HEK293 (cell line): ENCODE data around the gene QARS1.

ENCODE experiments used
- CTCF ChIA-PET: fragments of 350-600 bp; formaldehyde crosslinking; extraction: SDS; loops from one replicate; lab custom pipeline; 2021; ENCODE audit warnings: antibody characterized with exemption; lab: Yijun Ruan, JAX
- POLR2A ChIA-PET: fragments of 300-600 bp; formaldehyde crosslinking; extraction: SDS; loops from one replicate; lab custom pipeline; 2020; ENCODE audit warnings: antibody characterized with exemption, inconsistent platforms; lab: Yijun Ruan, JAX
- H3K27ac ChIP-seq: fragments of 200-500 bp; sonication (Bioruptor generic); 2 replicates; pipeline ENCODE4 v1.5.1; 2014; ENCODE audit warnings: low read depth, low read length, control low read depth, inconsistent platforms; ENCODE audit errors: extremely low read depth
- H3K36me3 ChIP-seq, 2 experiments: fragments of 200-500 bp in 1 of 2; sonication (Bioruptor generic) in 1 of 2; 1 replicate in 1 of 2; 2 replicates in 1 of 2; pipeline ENCODE4 v1.5.1; 2014 to 2017; ENCODE audit warnings: inconsistent platforms in 2 of 2, low read length in 2 of 2; ENCODE audit not compliant: control insufficient read depth in 2 of 2, insufficient read depth in 1 of 2
- H3K4me1 ChIP-seq: fragments of 200-500 bp; sonication (Bioruptor generic); 2 replicates; pipeline ENCODE4 v1.5.1; 2014; ENCODE audit warnings: mild to moderate bottlenecking, low read length, inconsistent platforms; ENCODE audit not compliant: control insufficient read depth, insufficient read depth
- H3K4me3 ChIP-seq: 2 replicates; pipeline ENCODE4 v1.5.1; 2011; ENCODE audit warnings: low read depth, mild to moderate bottlenecking, control low read depth, low read length, moderate library complexity
- H3K9me3 ChIP-seq: fragments of 200-500 bp; sonication (Bioruptor generic); 2 replicates; pipeline ENCODE4 v1.5.1; 2014; ENCODE audit warnings: low read depth, low read length, inconsistent platforms; ENCODE audit not compliant: control insufficient read depth, insufficient read depth
- EGR2 ChIP-seq: fragments of 450-650 bp; formaldehyde crosslinking; IDR thresholded peaks from 2 replicates; pipeline ENCODE4 v1.5.1; 2016; ENCODE audit warnings: low read depth, missing biosample characterization, missing genetic modification characterization
- KLF16 ChIP-seq: fragments of 450-650 bp; formaldehyde crosslinking; IDR thresholded peaks from 2 replicates; pipeline ENCODE4 v1.5.1; 2017; ENCODE audit warnings: missing biosample characterization, missing genetic modification characterization
- SCRT2 ChIP-seq: fragments of 450-650 bp; formaldehyde crosslinking; IDR thresholded peaks from 2 replicates; pipeline ENCODE4 v1.5.1; 2016; ENCODE audit warnings: missing biosample characterization, missing genetic modification characterization
- SP7 ChIP-seq: fragments of 450-650 bp; formaldehyde crosslinking; IDR thresholded peaks from 2 replicates; pipeline ENCODE4 v1.5.1; 2016; ENCODE audit warnings: missing biosample characterization, missing genetic modification characterization
- ZBTB21 ChIP-seq: fragments of 450-650 bp; formaldehyde crosslinking; IDR thresholded peaks from 2 replicates; pipeline ENCODE4 v1.5.1; 2017; ENCODE audit warnings: missing biosample characterization, missing genetic modification characterization
- ZFP37 ChIP-seq: fragments of 450-650 bp; formaldehyde crosslinking; IDR thresholded peaks from 2 replicates; pipeline ENCODE4 v1.5.1; 2016; ENCODE audit warnings: missing biosample characterization, missing genetic modification characterization
- ZNF416 ChIP-seq: fragments of 450-650 bp; formaldehyde crosslinking; IDR thresholded peaks from 2 replicates; pipeline ENCODE4 v1.5.1; 2016; ENCODE audit warnings: missing biosample characterization, missing genetic modification characterization
- ZNF473 ChIP-seq: fragments of 450-650 bp; formaldehyde crosslinking; IDR thresholded peaks from 2 replicates; pipeline ENCODE4 v1.5.1; 2017; ENCODE audit warnings: missing biosample characterization, missing genetic modification characterization
- ZNF560 ChIP-seq: fragments of 450-650 bp; formaldehyde crosslinking; IDR thresholded peaks from 2 replicates; pipeline ENCODE4 v1.5.1; 2017; ENCODE audit warnings: missing biosample characterization, missing genetic modification characterization, borderline replicate concordance
- ZNF585B ChIP-seq: fragments of 450-650 bp; formaldehyde crosslinking; IDR thresholded peaks from 2 replicates; pipeline ENCODE4 v1.5.1; 2016; ENCODE audit warnings: missing biosample characterization, missing genetic modification characterization
- ZNF629 ChIP-seq: fragments of 450-650 bp; formaldehyde crosslinking; IDR thresholded peaks from 2 replicates; pipeline ENCODE4 v1.5.1; 2017; ENCODE audit warnings: missing biosample characterization, missing genetic modification characterization
- ZNF670 ChIP-seq: fragments of 450-650 bp; formaldehyde crosslinking; IDR thresholded peaks from 2 replicates; pipeline ENCODE4 v1.5.1; 2016; ENCODE audit warnings: missing biosample characterization, missing genetic modification characterization, low read depth
- ZNF707 ChIP-seq: fragments of 450-650 bp; formaldehyde crosslinking; IDR thresholded peaks from 2 replicates; pipeline ENCODE4 v1.5.1; 2016; ENCODE audit warnings: missing biosample characterization, missing genetic modification characterization
- TF ChIP-seq, protein P1 (sequence below): fragments of 450-650 bp; formaldehyde crosslinking; IDR thresholded peaks from 2 replicates; pipeline ENCODE4 v1.5.1; 2016; ENCODE audit warnings: missing biosample characterization, missing genetic modification characterization, low read depth
- TF ChIP-seq, protein P2 (sequence below): fragments of 450-650 bp; formaldehyde crosslinking; IDR thresholded peaks from 2 replicates; pipeline ENCODE4 v1.5.1; 2017; ENCODE audit warnings: missing biosample characterization, missing genetic modification characterization
- TF ChIP-seq, protein P3 (sequence below): fragments of 450-650 bp; formaldehyde crosslinking; IDR thresholded peaks from 2 replicates; pipeline ENCODE4 v1.5.1; 2016; ENCODE audit warnings: missing biosample characterization, missing genetic modification characterization
- TF ChIP-seq, protein P4 (sequence below): fragments of 450-650 bp; formaldehyde crosslinking; IDR thresholded peaks from 2 replicates; pipeline ENCODE4 v1.5.1; 2016; ENCODE audit warnings: missing biosample characterization, missing genetic modification characterization
- TF ChIP-seq, protein P5 (sequence below): fragments of 450-650 bp; formaldehyde crosslinking; IDR thresholded peaks from 2 replicates; pipeline ENCODE4 v1.5.1; 2017; ENCODE audit warnings: missing biosample characterization, mild to moderate bottlenecking, missing genetic modification characterization, moderate library complexity

The QARS1 gene

DNA sequence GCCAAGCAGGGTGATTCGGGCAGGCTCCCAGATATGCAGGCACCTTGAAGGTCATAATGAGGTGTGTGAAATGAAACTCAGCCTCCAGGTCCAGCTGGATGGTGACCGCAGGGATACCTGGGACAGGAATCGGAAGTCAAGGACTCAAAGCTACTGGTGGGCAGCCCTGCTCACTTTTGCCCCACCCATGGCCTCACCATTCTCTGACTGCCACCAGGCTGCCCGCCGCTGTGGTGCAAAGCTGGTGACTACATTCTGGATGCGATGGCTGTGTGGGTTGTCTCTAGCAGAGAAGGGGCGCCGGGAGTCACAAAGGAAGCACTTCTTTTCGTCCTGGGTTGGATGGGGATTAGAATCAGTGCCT is 27.5 kb upstream of the QARS1 start:
- TF ChIP-seq ZNF560 (tag by site-specific recombination) = no peak
- TF ChIP-seq SP7 = no peak
- TF ChIP-seq, protein P1, sequence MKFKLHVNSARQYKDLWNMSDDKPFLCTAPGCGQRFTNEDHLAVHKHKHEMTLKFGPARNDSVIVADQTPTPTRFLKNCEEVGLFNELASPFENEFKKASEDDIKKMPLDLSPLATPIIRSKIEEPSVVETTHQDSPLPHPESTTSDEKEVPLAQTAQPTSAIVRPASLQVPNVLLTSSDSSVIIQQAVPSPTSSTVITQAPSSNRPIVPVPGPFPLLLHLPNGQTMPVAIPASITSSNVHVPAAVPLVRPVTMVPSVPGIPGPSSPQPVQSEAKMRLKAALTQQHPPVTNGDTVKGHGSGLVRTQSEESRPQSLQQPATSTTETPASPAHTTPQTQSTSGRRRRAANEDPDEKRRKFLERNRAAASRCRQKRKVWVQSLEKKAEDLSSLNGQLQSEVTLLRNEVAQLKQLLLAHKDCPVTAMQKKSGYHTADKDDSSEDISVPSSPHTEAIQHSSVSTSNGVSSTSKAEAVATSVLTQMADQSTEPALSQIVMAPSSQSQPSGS (tag by site-specific recombination) = no peak
- TF ChIP-seq ZNF585B (tag by site-specific recombination) = no peak
- no peak for TF ChIP-seq ZFP37 (tag by site-specific recombination)
- TF ChIP-seq, protein P2, sequence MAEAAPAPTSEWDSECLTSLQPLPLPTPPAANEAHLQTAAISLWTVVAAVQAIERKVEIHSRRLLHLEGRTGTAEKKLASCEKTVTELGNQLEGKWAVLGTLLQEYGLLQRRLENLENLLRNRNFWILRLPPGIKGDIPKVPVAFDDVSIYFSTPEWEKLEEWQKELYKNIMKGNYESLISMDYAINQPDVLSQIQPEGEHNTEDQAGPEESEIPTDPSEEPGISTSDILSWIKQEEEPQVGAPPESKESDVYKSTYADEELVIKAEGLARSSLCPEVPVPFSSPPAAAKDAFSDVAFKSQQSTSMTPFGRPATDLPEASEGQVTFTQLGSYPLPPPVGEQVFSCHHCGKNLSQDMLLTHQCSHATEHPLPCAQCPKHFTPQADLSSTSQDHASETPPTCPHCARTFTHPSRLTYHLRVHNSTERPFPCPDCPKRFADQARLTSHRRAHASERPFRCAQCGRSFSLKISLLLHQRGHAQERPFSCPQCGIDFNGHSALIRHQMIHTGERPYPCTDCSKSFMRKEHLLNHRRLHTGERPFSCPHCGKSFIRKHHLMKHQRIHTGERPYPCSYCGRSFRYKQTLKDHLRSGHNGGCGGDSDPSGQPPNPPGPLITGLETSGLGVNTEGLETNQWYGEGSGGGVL = no peak
- TF ChIP-seq ZNF670 (tag by site-specific recombination) = no peak
- no peak for TF ChIP-seq EGR2 (tag by site-specific recombination)
- no peak for TF ChIP-seq KLF16 (tag by site-specific recombination)
- no peak for TF ChIP-seq ZBTB21
- TF ChIP-seq, protein P3, sequence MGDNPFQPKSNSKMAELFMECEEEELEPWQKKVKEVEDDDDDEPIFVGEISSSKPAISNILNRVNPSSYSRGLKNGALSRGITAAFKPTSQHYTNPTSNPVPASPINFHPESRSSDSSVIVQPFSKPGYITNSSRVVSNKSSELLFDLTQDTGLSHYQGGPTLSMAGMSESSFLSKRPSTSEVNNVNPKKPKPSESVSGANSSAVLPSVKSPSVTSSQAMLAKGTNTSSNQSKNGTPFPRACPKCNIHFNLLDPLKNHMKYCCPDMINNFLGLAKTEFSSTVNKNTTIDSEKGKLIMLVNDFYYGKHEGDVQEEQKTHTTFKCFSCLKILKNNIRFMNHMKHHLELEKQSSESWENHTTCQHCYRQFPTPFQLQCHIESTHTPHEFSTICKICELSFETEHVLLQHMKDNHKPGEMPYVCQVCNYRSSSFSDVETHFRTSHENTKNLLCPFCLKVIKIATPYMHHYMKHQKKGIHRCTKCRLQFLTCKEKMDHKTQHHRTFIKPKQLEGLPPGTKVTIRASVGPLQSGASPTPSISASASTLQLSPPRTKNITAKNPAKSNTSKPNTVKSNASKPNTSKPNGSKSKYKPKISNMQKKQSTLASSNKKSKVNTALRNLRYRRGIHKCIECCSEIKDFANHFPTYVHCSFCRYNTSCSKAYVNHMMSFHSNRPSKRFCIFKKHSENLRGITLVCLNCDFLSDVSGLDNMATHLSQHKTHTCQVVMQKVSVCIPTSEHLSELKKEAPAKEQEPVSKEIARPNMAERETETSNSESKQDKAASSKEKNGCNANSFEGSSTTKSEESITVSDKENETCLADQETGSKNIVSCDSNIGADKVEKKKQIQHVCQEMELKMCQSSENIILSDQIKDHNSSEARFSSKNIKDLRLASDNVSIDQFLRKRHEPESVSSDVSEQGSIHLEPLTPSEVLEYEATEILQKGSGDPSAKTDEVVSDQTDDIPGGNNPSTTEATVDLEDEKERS (tag by site-specific recombination) = no peak
- no peak for TF ChIP-seq SCRT2
- TF ChIP-seq, protein P4, sequence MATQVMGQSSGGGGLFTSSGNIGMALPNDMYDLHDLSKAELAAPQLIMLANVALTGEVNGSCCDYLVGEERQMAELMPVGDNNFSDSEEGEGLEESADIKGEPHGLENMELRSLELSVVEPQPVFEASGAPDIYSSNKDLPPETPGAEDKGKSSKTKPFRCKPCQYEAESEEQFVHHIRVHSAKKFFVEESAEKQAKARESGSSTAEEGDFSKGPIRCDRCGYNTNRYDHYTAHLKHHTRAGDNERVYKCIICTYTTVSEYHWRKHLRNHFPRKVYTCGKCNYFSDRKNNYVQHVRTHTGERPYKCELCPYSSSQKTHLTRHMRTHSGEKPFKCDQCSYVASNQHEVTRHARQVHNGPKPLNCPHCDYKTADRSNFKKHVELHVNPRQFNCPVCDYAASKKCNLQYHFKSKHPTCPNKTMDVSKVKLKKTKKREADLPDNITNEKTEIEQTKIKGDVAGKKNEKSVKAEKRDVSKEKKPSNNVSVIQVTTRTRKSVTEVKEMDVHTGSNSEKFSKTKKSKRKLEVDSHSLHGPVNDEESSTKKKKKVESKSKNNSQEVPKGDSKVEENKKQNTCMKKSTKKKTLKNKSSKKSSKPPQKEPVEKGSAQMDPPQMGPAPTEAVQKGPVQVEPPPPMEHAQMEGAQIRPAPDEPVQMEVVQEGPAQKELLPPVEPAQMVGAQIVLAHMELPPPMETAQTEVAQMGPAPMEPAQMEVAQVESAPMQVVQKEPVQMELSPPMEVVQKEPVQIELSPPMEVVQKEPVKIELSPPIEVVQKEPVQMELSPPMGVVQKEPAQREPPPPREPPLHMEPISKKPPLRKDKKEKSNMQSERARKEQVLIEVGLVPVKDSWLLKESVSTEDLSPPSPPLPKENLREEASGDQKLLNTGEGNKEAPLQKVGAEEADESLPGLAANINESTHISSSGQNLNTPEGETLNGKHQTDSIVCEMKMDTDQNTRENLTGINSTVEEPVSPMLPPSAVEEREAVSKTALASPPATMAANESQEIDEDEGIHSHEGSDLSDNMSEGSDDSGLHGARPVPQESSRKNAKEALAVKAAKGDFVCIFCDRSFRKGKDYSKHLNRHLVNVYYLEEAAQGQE = no peak
- TF ChIP-seq ZNF707 (tag by site-specific recombination) = no peak
- TF ChIP-seq ZNF629 (tag by site-specific recombination) = no peak
- no peak for TF ChIP-seq ZNF473
- TF ChIP-seq, protein P5, sequence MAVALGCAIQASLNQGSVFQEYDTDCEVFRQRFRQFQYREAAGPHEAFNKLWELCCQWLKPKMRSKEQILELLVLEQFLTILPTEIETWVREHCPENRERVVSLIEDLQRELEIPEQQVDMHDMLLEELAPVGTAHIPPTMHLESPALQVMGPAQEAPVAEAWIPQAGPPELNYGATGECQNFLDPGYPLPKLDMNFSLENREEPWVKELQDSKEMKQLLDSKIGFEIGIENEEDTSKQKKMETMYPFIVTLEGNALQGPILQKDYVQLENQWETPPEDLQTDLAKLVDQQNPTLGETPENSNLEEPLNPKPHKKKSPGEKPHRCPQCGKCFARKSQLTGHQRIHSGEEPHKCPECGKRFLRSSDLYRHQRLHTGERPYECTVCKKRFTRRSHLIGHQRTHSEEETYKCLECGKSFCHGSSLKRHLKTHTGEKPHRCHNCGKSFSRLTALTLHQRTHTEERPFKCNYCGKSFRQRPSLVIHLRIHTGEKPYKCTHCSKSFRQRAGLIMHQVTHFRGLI (tag by site-specific recombination) = no peak
- no peak for TF ChIP-seq ZNF416 (tag by site-specific recombination)
- ChIA-PET POLR2A (interaction anchor here (0.6 to 3.4 kb wide), 8 partner anchors 11 to 338 kb away, joined by 3 to 31 read pairs (median 4); partner anchors contain the start of genes DAG1, IMPDH2, QRICH1 and RHOA), CTCF (interaction anchor here (0.8 to 1.0 kb wide), 2 partner anchors 39 to 108 kb away, joined by 3 to 4 read pairs; partner anchors contain the start of gene KLHDC8B)

More for the DNA sequence above, 27.5 kb upstream of the QARS1 start:
- Histone ChIP-seq H3K36me3 (peaks cover 0 to 39% of the 10 kb centered on the region in 2 experiments; a peak in 2 of 3 replicates), H3K4me3 (peak overlapping the region; percentile 71), H3K27ac (0 out of 2 replicates have a peak overlapping the region, but pooled peaks have one; percentile 52), H3K4me1 (no peaks in the 10 kb centered on the region; the same call in 1 of the 2 replicates), H3K9me3 (no peaks in the 10 kb centered on the region)
